H9 (cell line): Measurements from ENCODE around the gene ANAPC16. TPM values are rescaled to one million over a fixed set of nuclear protein-coding genes. Genes with fewer than 3 reads are reported as not detected.

Source experiments
- DNase-seq: peaks from one replicate; pipeline ENCODE4 v3.0.0-alpha.2; 2017
- H2AFZ ChIP-seq: one replicate; pipeline ENCODE4 v1.6.1; 2013; ENCODE audit warnings: mild to moderate bottlenecking, low read length, control low read depth, moderate library complexity
- H2AK5ac ChIP-seq: 2 replicates; pipeline ENCODE4 v1.6.1; 2013; ENCODE audit warnings: low read length, control low read depth, mixed read lengths; ENCODE audit not compliant: insufficient read length
- H2BK120ac ChIP-seq: one replicate; pipeline ENCODE4 v1.6.1; 2013; ENCODE audit warnings: low read depth, mild to moderate bottlenecking, low read length, control low read depth, inconsistent platforms; ENCODE audit not compliant: poor library complexity, severe bottlenecking
- H2BK12ac ChIP-seq: 2 replicates; pipeline ENCODE4 v1.6.1; 2013; ENCODE audit warnings: low read length, control low read depth, mixed read lengths, low read depth; ENCODE audit not compliant: insufficient read length
- H2BK15ac ChIP-seq: 2 replicates; pipeline ENCODE4 v1.6.1; 2013; ENCODE audit warnings: low read depth, low read length, control low read depth
- H2BK20ac ChIP-seq: one replicate; pipeline ENCODE4 v1.6.1; 2013; ENCODE audit warnings: low read depth, mild to moderate bottlenecking, low read length, control low read depth, inconsistent platforms; ENCODE audit not compliant: poor library complexity, severe bottlenecking
- H2BK5ac ChIP-seq: 2 replicates; pipeline ENCODE4 v1.6.1; 2013; ENCODE audit warnings: low read length, control low read depth, mixed read lengths; ENCODE audit not compliant: insufficient read length
- H3K14ac ChIP-seq: 2 replicates; pipeline ENCODE4 v1.6.1; 2013; ENCODE audit warnings: low read length, control low read depth; ENCODE audit not compliant: insufficient read depth
- H3K18ac ChIP-seq: 2 replicates; pipeline ENCODE4 v1.6.1; 2013; ENCODE audit warnings: low read depth, mild to moderate bottlenecking, mixed read lengths, low read length, control low read depth; ENCODE audit not compliant: insufficient read length
- H3K23ac ChIP-seq: 2 replicates; pipeline ENCODE4 v1.6.1; 2013; ENCODE audit warnings: low read length, control low read depth, mixed read lengths, low read depth; ENCODE audit not compliant: insufficient read length
- H3K23me2 ChIP-seq: 2 replicates; pipeline ENCODE4 v1.6.1; 2013; ENCODE audit warnings: low read depth, mild to moderate bottlenecking, mixed read lengths, low read length, control low read depth; ENCODE audit not compliant: insufficient read length, poor library complexity, severe bottlenecking
- H3K27ac ChIP-seq: 2 replicates; pipeline ENCODE4 v1.5.1; 2013; ENCODE audit warnings: low read length, control low read depth, mixed read lengths, low read depth; ENCODE audit not compliant: insufficient read length
- H3K27me3 ChIP-seq: 2 replicates; pipeline ENCODE4 v1.6.1; 2013; ENCODE audit warnings: low read length, control low read depth, inconsistent platforms; ENCODE audit not compliant: insufficient read depth
- H3K4ac ChIP-seq: 2 replicates; pipeline ENCODE4 v1.6.1; 2013; ENCODE audit warnings: low read depth, mild to moderate bottlenecking, control low read depth, inconsistent platforms, low read length, moderate library complexity
- H3K4me1 ChIP-seq: 2 replicates; pipeline ENCODE4 v1.6.1; 2013; ENCODE audit warnings: low read length, control low read depth, inconsistent platforms; ENCODE audit not compliant: insufficient read depth
- H3K4me2 ChIP-seq: 2 replicates; pipeline ENCODE4 v1.6.1; 2013; ENCODE audit warnings: low read length, control low read depth, mixed read lengths; ENCODE audit not compliant: insufficient read length, insufficient read depth
- H3K56ac ChIP-seq: 2 replicates; pipeline ENCODE4 v1.6.1; 2013; ENCODE audit warnings: low read depth, mild to moderate bottlenecking, mixed read lengths, low read length, control low read depth; ENCODE audit not compliant: insufficient read length
- H3K79me1 ChIP-seq: 2 replicates; pipeline ENCODE4 v1.6.1; 2013; ENCODE audit warnings: low read depth, mild to moderate bottlenecking, moderate library complexity, low read length, control low read depth, inconsistent platforms; ENCODE audit not compliant: insufficient read depth, poor library complexity, severe bottlenecking
- H3K79me2 ChIP-seq: 2 replicates; pipeline ENCODE4 v1.6.1; 2013; ENCODE audit warnings: low read length, control low read depth, inconsistent platforms; ENCODE audit not compliant: insufficient read depth
- H3K9ac ChIP-seq: 2 replicates; pipeline ENCODE4 v1.6.1; 2013; ENCODE audit warnings: low read length, control low read depth, mixed read lengths; ENCODE audit not compliant: insufficient read length; ENCODE audit errors: extremely low read depth
- H3K9me3 ChIP-seq: one replicate; pipeline ENCODE4 v1.6.1; 2013; ENCODE audit warnings: low read depth, low read length, inconsistent platforms; ENCODE audit not compliant: control insufficient read depth
- H3T11ph ChIP-seq: one replicate; pipeline ENCODE4 v1.6.1; 2013; ENCODE audit warnings: mild to moderate bottlenecking, low read length, control low read depth, inconsistent platforms
- H4K20me1 ChIP-seq: one replicate; pipeline ENCODE4 v1.6.1; 2013; ENCODE audit not compliant: control insufficient read depth, insufficient read length, insufficient read depth
- H4K5ac ChIP-seq: 2 replicates; pipeline ENCODE4 v1.6.1; 2013; ENCODE audit warnings: low read depth, mild to moderate bottlenecking, mixed read lengths, low read length, control low read depth; ENCODE audit not compliant: insufficient read length
- H4K8ac ChIP-seq: replicated peaks from 2 replicates; pipeline ENCODE4 v1.6.1; 2013; ENCODE audit warnings: low read length, control low read depth, mixed read lengths, low read depth; ENCODE audit not compliant: insufficient read length
- H4K91ac ChIP-seq: 2 replicates; pipeline ENCODE4 v1.6.1; 2013; ENCODE audit warnings: low read depth, mild to moderate bottlenecking, moderate library complexity, mixed read lengths, low read length, control low read depth; ENCODE audit not compliant: insufficient read length
- H3K27ac Mint-ChIP-seq, 3 experiments: 2 replicates in 2 of 3; 3 replicates in 1 of 3; pipeline ENCODE4 v1.8.0; 2020 to 2021; ENCODE audit warnings: mixed read lengths in 3 of 3, mild to moderate bottlenecking in 1 of 3, moderate library complexity in 1 of 3
- H3K27me3 Mint-ChIP-seq: 2 replicates; pipeline ENCODE4 v1.8.0; 2021; ENCODE audit warnings: low read depth, mild to moderate bottlenecking, moderate library complexity, mixed read lengths
- H3K36me3 Mint-ChIP-seq, 3 experiments: 2 replicates in 2 of 3; 3 replicates in 1 of 3; pipeline ENCODE4 v1.8.0; 2020 to 2021; ENCODE audit warnings: low read depth in 3 of 3, mixed read lengths in 3 of 3; ENCODE audit not compliant: insufficient read depth in 1 of 3
- H3K4me1 Mint-ChIP-seq, 2 experiments: 2 replicates each; pipeline ENCODE4 v1.8.0; 2020; ENCODE audit warnings: mixed read lengths in 2 of 2
- H3K4me3 Mint-ChIP-seq, 2 experiments: 2 replicates in 1 of 2; 3 replicates in 1 of 2; pipeline ENCODE4 v1.8.0; 2020 to 2021; ENCODE audit warnings: mild to moderate bottlenecking in 2 of 2, mixed read lengths in 2 of 2, moderate library complexity in 1 of 2
- H3K9me3 Mint-ChIP-seq, 2 experiments: 2 replicates in 1 of 2; 3 replicates in 1 of 2; pipeline ENCODE4 v1.8.0; 2020; ENCODE audit warnings: mild to moderate bottlenecking in 2 of 2, mixed read lengths in 2 of 2, moderate library complexity in 1 of 2
- CTCF ChIP-seq: fragments of 200-600 bp; sonication (generic); conservative IDR thresholded peaks from 3 replicates; pipeline ENCODE4 v1.8.0; 2021; ENCODE audit warnings: antibody characterized with exemption, mild to moderate bottlenecking
- WGBS: extraction: QIAGEN DNeasy Blood & Tissue Kit; methylation state at CpG from one replicate; pipeline ENCODE4 v1.1.7; 2013; ENCODE audit warnings: missing lambda C conversion rate, low lambda C conversion rate, mixed read lengths; ENCODE audit not compliant: insufficient read length; ENCODE audit errors: extremely low coverage; 5-methylcytosine and 5-hydroxymethylcytosine counted together
- total RNA-seq: library from RNA; stranded (reverse); gene quantifications from 2 replicates; pipeline ENCODE4 v1.2.1, GENCODE V29; 2021

Gene ANAPC16
- total RNA-seq, 1 experiment from 2014 or later: 66.6 TPM

GRCh38 chr10:72272689-72273409, 57.0 kb downstream of the ANAPC16 start:
- peaks cover 25% of the 10 kb centered on the region for H3K23me2 ChIP-seq
- no peak overlapping the region for H4K8ac ChIP-seq
- H2AK5ac ChIP-seq: no peak overlapping the region
- no peaks in the 10 kb centered on the region for H4K20me1 ChIP-seq
- TF ChIP-seq CTCF: no peak
- H3K27ac ChIP-seq: peak overlapping the region; percentile 41
- H2BK120ac ChIP-seq: peak overlapping the region; percentile 3
- peak; percentile 93 for DNase-seq
- no peaks in the 10 kb centered on the region for H3K79me1 ChIP-seq
- no peak overlapping the region for H2BK12ac ChIP-seq
- no peak overlapping the region for H2BK5ac ChIP-seq
- H3K4ac ChIP-seq: no peak overlapping the region; the same call in 1 of the 2 replicates
- H3K56ac ChIP-seq: no peak overlapping the region
- no peak overlapping the region for H4K5ac ChIP-seq
- Mint-ChIP-seq H3K9me3 (peaks cover 0 to 5% of the 10 kb centered on the region in 2 experiments; a peak in 1 of 5 replicates), H3K36me3 (peaks cover 11 to 24% (median 20%) of the 10 kb centered on the region in 3 experiments), H3K27ac (peak overlapping the region; percentile 99 to 100 (median 100)), H3K4me3 (peak overlapping the region; percentile 87 to 95), H3K4me1 (peaks cover 47 to 49% of the 10 kb centered on the region in 2 experiments), H3K27me3 (peaks cover 4% of the 10 kb centered on the region)
- H2BK15ac ChIP-seq: no peak overlapping the region
- H3K9ac ChIP-seq: peak overlapping the region; percentile 82
- no peak overlapping the region for H3K23ac ChIP-seq
- H3K4me2 ChIP-seq: peak overlapping the region; percentile 68
- no CpG with 5 or more reads among the region's 28 CpGs for WGBS
- H3K4me1 ChIP-seq: peaks cover 2% of the 10 kb centered on the region; the same call in 1 of the 2 replicates
- H3K27me3 ChIP-seq: no peaks in the 10 kb centered on the region
- no peak overlapping the region for H2BK20ac ChIP-seq
- H3K79me2 ChIP-seq: no peaks in the 10 kb centered on the region; the same call in 1 of the 2 replicates
- peak overlapping the region; percentile 74 for H3K14ac ChIP-seq
- H3K9me3 ChIP-seq: no peaks in the 10 kb centered on the region
- H4K91ac ChIP-seq: no peak overlapping the region
- no peak overlapping the region for H3T11ph ChIP-seq
- H2AFZ ChIP-seq: no peak overlapping the region
- H3K18ac ChIP-seq: peak overlapping the region; percentile 92
